Heart left ventricle (tissue), 16 donors: ENCODE measurements around the gene CYP4Z1. TPM values are rescaled to one million over a fixed set of nuclear protein-coding genes. Genes with fewer than 3 reads are reported as not detected.
"Not testable (repeated sequence)": the region's sequence is repeated elsewhere in the genome, so short reads cannot be mapped to it uniquely, and the experiment has no call there.

Experiments used
- ATAC-seq, 4 donors: fragments of 200-7000 bp; cut with Tn5 transposase; one replicate each; pipeline ENCODE4 v1.9.1; 2020 to 2022; ENCODE audit warnings: moderate library complexity in 4 of 4, mild to moderate bottlenecking in 3 of 4, moderate number of reproducible peaks in 1 of 4
- DNase-seq, 5 donors: peaks; one replicate each; pipeline ENCODE4 v3.0.0-alpha.2; 2020
- H3K27ac ChIP-seq, 12 donors: fragments of 200-600 bp; sonication (generic) in 4 of 12; one replicate each; pipeline versions ENCODE4 v1.5.0 to v1.8.0; 2016 to 2022; ENCODE audit warnings: mild to moderate bottlenecking in 2 of 12
- H3K27me3 ChIP-seq, 9 donors: fragments of 200-600 bp; sonication (generic) in 2 of 9; one replicate each; pipeline versions ENCODE4 v1.5.1 to v1.8.0; 2016 to 2022; ENCODE audit warnings: mild to moderate bottlenecking in 3 of 9
- H3K36me3 ChIP-seq, 9 donors: fragments of 200-600 bp; sonication (generic) in 2 of 9; one replicate each; pipeline versions ENCODE4 v1.5.0 to v1.8.0; 2018 to 2022; ENCODE audit warnings: mild to moderate bottlenecking in 2 of 9
- H3K4me1 ChIP-seq, 12 donors: fragments of 200-600 bp; sonication (generic) in 4 of 12; one replicate each; pipeline versions ENCODE4 v1.5.0 to v1.8.0; 2016 to 2022; ENCODE audit warnings: mild to moderate bottlenecking in 3 of 12
- H3K4me3 ChIP-seq, 12 donors: fragments of 200-600 bp; sonication (generic) in 4 of 12; one replicate each; pipeline versions ENCODE4 v1.5.0 to v1.8.0; 2017 to 2022; ENCODE audit warnings: mild to moderate bottlenecking in 9 of 12, moderate library complexity in 4 of 12
- H3K9me3 ChIP-seq, 12 donors: fragments of 200-600 bp; sonication (generic) in 4 of 12; one replicate each; pipeline versions ENCODE4 v1.5.0 to v1.8.0; 2016 to 2022; ENCODE audit warnings: mild to moderate bottlenecking in 1 of 12
- POLR2A ChIP-seq, 2 donors: fragments of 450-650 bp; IDR thresholded peaks; one replicate each; pipeline ENCODE4 v1.6.1; 2017; ENCODE audit warnings: antibody characterized with exemption in 2 of 2, mild to moderate bottlenecking in 2 of 2, moderate library complexity in 2 of 2
- WGBS, 4 donors: extraction: QIAGEN DNeasy Blood & Tissue Kit in 2 of 4; methylation state at CpG; one replicate each; pipeline versions ENCODE4 v1.1.5 to v1.1.7; 2013 to 2018; 5-methylcytosine and 5-hydroxymethylcytosine counted together
- intact Hi-C, 10 donors: fragments of 100-400 bp; cut with DNase I; formaldehyde crosslinking; loops; one replicate each; pipeline versions ENCODE4 v1.11.1 to v1.14.2; 2022
- polyA plus RNA-seq, 2 donors: library from polyadenylated mRNA; stranded (reverse); fragments of 200-250 nt; gene quantifications; one replicate each; pipeline ENCODE4 v1.2.3, GENCODE V29; 2013
- total RNA-seq, 9 donors: library from RNA; depleted of rRNA in 2 of 9; stranded (reverse); fragments of >200 nt in 2 of 9; fragmentation: NEBNext Ultra II Directional in 3 of 9; extraction: Animal tissue kit (Norgen Biotek cat#: 25700) in 3 of 9; gene quantifications; one replicate each; pipeline versions ENCODE4 v1.1.0 to v1.2.4, GENCODE V29; 2016 to 2023
- TF ChIP-seq, protein P1 (sequence below), 12 donors: fragments of 200-600 bp; sonication (generic) in 4 of 12; IDR thresholded peaks; one replicate each; pipeline versions ENCODE4 v1.5.0 to v1.8.0; 2018 to 2022; ENCODE audit warnings: antibody characterized with exemption in 12 of 12, mild to moderate bottlenecking in 5 of 12
- donor health status: ischemic (EF 13 %, LVEDD 7.1; RV severe dilation, severe dysfunction).
- donor health status: healthy with polysubstance abuse.
- donor health status: DM: no; HTN: yes; CAD: no.
- donor health status: DM: no; HTN: no; CAD: no.
- donor health status: ischemic (EF 25% LVEDD 6.9; RV normal size, moderate dysfunction).
- donor health status: ischemic (EF 25% LVEDD 5.7; RV mildly dilated, moderate dysfunction).
- donor health status: healthy.
- donor health status: DM: yes; HTN: yes; CAD: no.
- donor health status: ischemic (EF 35%, LVEDD 5.7; RV mildly dilated, moderate dysfunction).
- donor health status: nonischemic (EF 11% LVEDD 7.7; RV severe dilation, severe dysfunction).
- donor health status: DM: yes; HTN: yes; CAD: no.
- donor health status: PGD.
- donor health status: ischemic (EF 29% LVEDD 5.4; RV normal size, mild dysfunction).
- donor health status: nonischemic (EF 23%, LVEDD 6.1; RV moderate dilation, normal function).

CYP4Z1 gene
- total and polyA plus RNA-seq, 11 donors, result 0.04 to 0.79 (median 0.31) TPM; not detected in 2

DNA sequence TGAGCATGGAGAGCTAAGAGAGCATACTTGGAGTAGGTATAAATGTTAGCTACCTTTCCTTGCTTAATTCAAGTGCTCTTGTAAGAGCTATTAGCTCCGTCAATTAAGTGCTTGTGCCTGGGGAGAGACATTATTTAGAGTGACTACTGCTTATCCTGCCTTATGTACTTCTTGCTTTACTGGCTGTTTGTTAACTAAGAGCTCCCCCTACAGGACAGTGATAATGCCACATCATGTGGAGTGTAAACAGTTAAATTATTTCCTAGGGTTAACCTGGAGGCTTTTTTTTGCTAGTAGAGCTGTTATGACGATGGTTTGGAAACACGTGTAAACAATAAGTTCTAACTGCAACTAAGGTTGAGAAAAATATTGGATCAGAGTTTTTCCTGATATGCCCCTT, 24.4 kb downstream of the CYP4Z1 start:
- 18 to 19% (median 19%) methylated on average over 3 of the region's 3 CpGs; no CpG with 5 or more reads in 1 of the 4 donors for WGBS, 4 donors
- not testable (repeated sequence) for DNase-seq
- intact Hi-C loops, result loop anchor here in 1 of 10 donors (10.0 kb wide), 1 partner anchor 347 kb away; no protein-coding TSS in a partner anchor

DNA sequence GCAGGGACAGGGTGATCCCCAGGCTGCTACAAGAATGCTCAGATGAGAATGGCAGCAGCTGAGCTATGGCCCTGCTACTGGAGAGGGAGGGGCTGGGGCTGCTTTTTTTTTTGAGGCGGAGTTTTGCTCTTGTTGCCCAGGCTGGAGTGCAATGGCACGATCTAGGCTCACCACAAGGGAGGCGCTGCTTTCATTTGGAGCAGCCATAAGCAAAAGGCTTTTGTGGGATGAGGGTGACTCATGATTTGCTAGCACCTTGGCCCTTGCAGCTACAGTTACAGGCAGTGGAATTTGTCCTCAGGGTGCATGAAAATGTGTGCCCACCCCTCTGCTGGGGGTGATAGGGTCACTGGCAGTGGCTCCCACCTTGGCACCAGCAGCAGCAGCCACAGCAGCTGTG, 37.8 kb downstream of the CYP4Z1 start:
- no peaks in the 10 kb centered on the region for H3K27me3 ChIP-seq
- H3K4me1 ChIP-seq, result no peaks in the 10 kb centered on the region
- no peaks in the 10 kb centered on the region for H3K36me3 ChIP-seq
- no peak for ATAC-seq
- 83 to 88% (median 87%) methylated on average over 3 of the region's 3 CpGs for WGBS, 4 donors
- H3K27ac ChIP-seq, result no peak overlapping the region
- peaks cover 0 to 28% (median 10%) of the 10 kb centered on the region in 12 donors for H3K9me3 ChIP-seq
- no peak for TF ChIP-seq POLR2A (IDR thresholded peaks at IDR 0.05)
- TF ChIP-seq, protein P1, sequence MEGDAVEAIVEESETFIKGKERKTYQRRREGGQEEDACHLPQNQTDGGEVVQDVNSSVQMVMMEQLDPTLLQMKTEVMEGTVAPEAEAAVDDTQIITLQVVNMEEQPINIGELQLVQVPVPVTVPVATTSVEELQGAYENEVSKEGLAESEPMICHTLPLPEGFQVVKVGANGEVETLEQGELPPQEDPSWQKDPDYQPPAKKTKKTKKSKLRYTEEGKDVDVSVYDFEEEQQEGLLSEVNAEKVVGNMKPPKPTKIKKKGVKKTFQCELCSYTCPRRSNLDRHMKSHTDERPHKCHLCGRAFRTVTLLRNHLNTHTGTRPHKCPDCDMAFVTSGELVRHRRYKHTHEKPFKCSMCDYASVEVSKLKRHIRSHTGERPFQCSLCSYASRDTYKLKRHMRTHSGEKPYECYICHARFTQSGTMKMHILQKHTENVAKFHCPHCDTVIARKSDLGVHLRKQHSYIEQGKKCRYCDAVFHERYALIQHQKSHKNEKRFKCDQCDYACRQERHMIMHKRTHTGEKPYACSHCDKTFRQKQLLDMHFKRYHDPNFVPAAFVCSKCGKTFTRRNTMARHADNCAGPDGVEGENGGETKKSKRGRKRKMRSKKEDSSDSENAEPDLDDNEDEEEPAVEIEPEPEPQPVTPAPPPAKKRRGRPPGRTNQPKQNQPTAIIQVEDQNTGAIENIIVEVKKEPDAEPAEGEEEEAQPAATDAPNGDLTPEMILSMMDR (IDR thresholded peaks at IDR 0.05), result no peak
- DNase-seq, result no peak
- H3K4me3 ChIP-seq, result no peak overlapping the region
- intact Hi-C loops, result no loop called here

More for the DNA sequence above, 24.4 kb downstream of the CYP4Z1 start:
- ATAC-seq, H3K27ac ChIP-seq, H3K4me3 ChIP-seq, H3K9me3 ChIP-seq, H3K4me1 ChIP-seq, H3K36me3 ChIP-seq, H3K27me3 ChIP-seq: not testable (repeated sequence)
- TF ChIP-seq, protein P1 (IDR thresholded peaks at IDR 0.05), result peak in 6 of 12 donors; percentile 13 to 40 (median 30)

DNA sequence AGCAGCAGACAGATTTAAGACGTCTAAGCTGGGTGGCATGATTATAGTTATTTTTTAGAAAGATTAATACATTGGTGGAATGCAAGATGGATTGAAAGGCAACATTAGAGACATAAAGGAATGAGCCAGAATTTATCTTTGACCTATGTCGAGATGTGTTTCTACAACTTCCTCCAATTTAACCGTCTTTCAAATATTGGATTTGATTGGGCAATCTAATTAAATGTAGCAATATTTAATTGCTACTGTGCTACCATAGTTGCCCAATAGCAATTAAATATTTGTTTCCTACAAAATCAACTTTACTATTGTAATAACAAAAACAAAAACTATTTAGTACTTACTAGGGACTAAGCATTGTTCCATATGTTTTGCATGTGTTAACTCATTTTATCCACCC, 39.8 kb downstream of the CYP4Z1 start:
- H3K36me3 ChIP-seq, result no peaks in the 10 kb centered on the region
- no peak overlapping the region for H3K4me3 ChIP-seq
- WGBS, 4 donors, result 86 to 93% (median 91%) methylated on average over 3 of the region's 3 CpGs
- intact Hi-C loops, result no loop called here
- no peak for DNase-seq
- H3K9me3 ChIP-seq, result peaks cover 0 to 21% (median 10%) of the 10 kb centered on the region in 12 donors
- TF ChIP-seq, protein P1 (IDR thresholded peaks at IDR 0.05), result no peak
- ATAC-seq, result no peak
- no peak overlapping the region for H3K27ac ChIP-seq
- no peaks in the 10 kb centered on the region for H3K4me1 ChIP-seq
- no peaks in the 10 kb centered on the region for H3K27me3 ChIP-seq

DNA sequence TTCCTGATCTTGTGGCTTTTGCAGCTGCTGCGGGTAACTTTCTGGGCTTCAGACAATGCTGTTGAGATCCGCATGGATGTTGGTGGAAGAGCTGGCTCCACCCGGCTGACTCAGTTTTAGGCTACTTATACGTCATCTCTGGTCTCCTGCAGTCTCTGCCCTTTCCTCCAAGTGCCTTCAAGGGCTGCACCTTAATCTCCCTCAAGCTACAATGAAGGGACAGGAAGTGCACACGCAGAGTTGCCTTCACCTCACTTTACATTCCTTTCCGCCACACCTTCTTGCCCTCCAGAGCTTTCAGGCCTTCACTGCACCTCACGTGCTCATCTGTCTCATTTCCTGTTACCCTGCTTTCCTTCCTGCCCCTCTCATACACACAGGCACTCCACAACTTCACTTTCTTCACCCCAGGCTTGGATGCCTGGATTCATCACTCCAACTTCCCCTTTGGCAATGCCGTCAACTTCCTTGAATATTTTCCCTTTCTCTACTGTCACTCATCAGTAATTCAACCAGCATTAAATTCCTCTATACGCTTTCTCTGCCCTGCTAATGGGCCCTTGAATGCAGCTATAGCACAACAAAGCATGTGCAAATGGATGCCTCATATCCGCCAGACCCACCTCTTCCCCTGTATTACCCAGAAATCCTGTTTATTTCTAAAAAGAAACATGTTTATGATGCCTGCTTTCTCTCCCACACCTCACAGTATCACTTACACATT, 41.0 kb downstream of the CYP4Z1 start:
- WGBS, 4 donors, result 52 to 61% (median 57%) methylated on average over 7 to 10 of the region's 10 CpGs
- intact Hi-C loops, H3K27ac ChIP-seq, H3K4me1 ChIP-seq, ATAC-seq, H3K27me3 ChIP-seq, H3K4me3 ChIP-seq, DNase-seq, H3K36me3 ChIP-seq, H3K9me3 ChIP-seq: not testable (repeated sequence)

DNA sequence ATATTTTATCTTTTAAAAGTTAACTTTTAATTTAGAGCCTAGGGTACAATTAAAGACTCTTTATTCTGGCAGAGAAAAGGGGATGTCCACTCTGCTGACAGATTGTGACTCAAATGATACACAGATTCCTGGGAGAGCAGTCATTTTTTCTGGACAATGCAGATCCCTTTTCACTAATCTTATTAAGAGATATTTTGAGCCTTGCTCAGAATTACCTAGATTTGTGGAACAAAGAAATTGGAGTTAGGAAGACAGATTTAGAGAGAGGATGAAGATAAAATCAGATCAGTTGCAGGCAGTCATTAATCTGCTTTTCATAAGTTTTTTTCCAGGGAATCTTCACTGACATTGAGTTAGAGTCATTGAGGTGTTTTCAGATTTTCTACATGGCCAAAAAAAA, 42.5 kb downstream of the CYP4Z1 start:
- H3K4me1 ChIP-seq, intact Hi-C loops, ATAC-seq, H3K27me3 ChIP-seq, H3K27ac ChIP-seq, H3K36me3 ChIP-seq, DNase-seq, H3K9me3 ChIP-seq, H3K4me3 ChIP-seq: not testable (repeated sequence)
